ENCODE measurements around the gene LRRIQ4.

- TF ChIP-seq GATA2 (IDR thresholded peaks at IDR 0.05; ENCODE audit: low read depth, low read length): no peak
- no peak for TF ChIP-seq GATA3 (IDR thresholded peaks at IDR 0.05; ENCODE audit: low read depth, low read length)
Measured at GRCh38 chr3:169857811-169858210, 45.1 kb downstream of the LRRIQ4 start.
